K562 (cell line): ENCODE data around the gene ZNF831.

Source experiments
- ETS2 ChIP-seq: IDR thresholded peaks from 2 replicates; pipeline ENCODE4 v1.6.1; 2016; ENCODE audit warnings: borderline replicate concordance, missing genetic modification characterization, mild to moderate bottlenecking, moderate library complexity, missing compliant biosample characterization; ENCODE audit not compliant: poor library complexity, severe bottlenecking
- FOSL1 ChIP-seq: fragments of 200-800 bp; sonication (Bioruptor generic); conservative IDR thresholded peaks from 2 replicates; pipeline ENCODE4 v1.6.1; 2016; ENCODE audit warnings: missing genetic modification characterization, missing compliant biosample characterization
- KAT8 ChIP-seq: fragments of 450-650 bp; IDR thresholded peaks from 2 replicates; pipeline ENCODE4 v1.6.1; 2016; ENCODE audit warnings: low read depth, mild to moderate bottlenecking
- MEF2A ChIP-seq: IDR thresholded peaks from 2 replicates; pipeline ENCODE4 v1.6.1; 2011; ENCODE audit warnings: low read depth, mild to moderate bottlenecking, low read length, moderate library complexity; ENCODE audit not compliant: control insufficient read depth
- NR4A1 ChIP-seq, 2 experiments: fragments of 250-450 bp in 1 of 2; fragments of 450-650 bp in 1 of 2; sonication (Bioruptor Pico) in 1 of 2; IDR thresholded peaks; 2 replicates each; pipeline versions ENCODE4 v1.4.0 to v1.6.1; 2016 to 2020; ENCODE audit warnings: mild to moderate bottlenecking in 2 of 2, missing compliant biosample characterization in 1 of 2, missing genetic modification characterization in 1 of 2, moderate library complexity in 1 of 2
- POLR2A ChIP-seq: fragments of 450-650 bp; conservative IDR thresholded peaks from 2 replicates; pipeline ENCODE4 v1.6.1; 2016
- PRPF4 ChIP-seq: fragments of 200-400 bp; formaldehyde crosslinking; IDR thresholded peaks from one replicate; pipeline ENCODE4 v1.6.1; 2017; ENCODE audit warnings: low read length, low read depth, mild to moderate bottlenecking; ENCODE audit not compliant: insufficient read depth, poor library complexity, severe bottlenecking
- RAD51 ChIP-seq: fragments of 450-650 bp; IDR thresholded peaks from 2 replicates; pipeline ENCODE4 v1.7.1; 2016; ENCODE audit warnings: low read depth, mild to moderate bottlenecking, borderline replicate concordance
- TBL1XR1 ChIP-seq, 2 experiments: IDR thresholded peaks; 2 replicates each; pipeline ENCODE4 v1.6.1; 2012; ENCODE audit warnings: improper control_type of control experiment in 2 of 2, low read length in 2 of 2, mild to moderate bottlenecking in 1 of 2
- ZNF146 ChIP-seq: IDR thresholded peaks from one replicate; pipeline ENCODE4 v1.6.1; 2018; ENCODE audit warnings: missing compliant biosample characterization; ENCODE audit not compliant: unreplicated experiment
- TF ChIP-seq, protein P1 (sequence below), 3 experiments: IDR thresholded peaks in 2 of 3; conservative IDR thresholded peaks in 1 of 3; 2 replicates each; pipeline ENCODE4 v1.5.1; 2011 to 2012; ENCODE audit warnings: low read length in 3 of 3, mild to moderate bottlenecking in 3 of 3, control low read depth in 2 of 3, improper control_type of control experiment in 1 of 3, inconsistent platforms in 1 of 3, low read depth in 1 of 3, mixed read lengths in 1 of 3, moderate library complexity in 1 of 3; ENCODE audit not compliant: insufficient read depth in 2 of 3
- TF ChIP-seq, protein P2 (sequence below): fragments of 200-800 bp; sonication (Bioruptor generic); IDR thresholded peaks from 2 replicates; pipeline ENCODE4 v1.6.1; 2016; ENCODE audit warnings: missing genetic modification characterization, missing compliant biosample characterization
- TF ChIP-seq, protein P3 (sequence below): sonication (generic); formaldehyde crosslinking; IDR thresholded peaks from 2 replicates; pipeline ENCODE4 v1.9.0; 2022; ENCODE audit warnings: mild to moderate bottlenecking, missing genetic modification reagents
- TF ChIP-seq, protein P4 (sequence below): sonication (generic); formaldehyde crosslinking; IDR thresholded peaks from 2 replicates; pipeline ENCODE4 v1.8.0; 2023; ENCODE audit warnings: mild to moderate bottlenecking, missing genetic modification reagents

DNA sequence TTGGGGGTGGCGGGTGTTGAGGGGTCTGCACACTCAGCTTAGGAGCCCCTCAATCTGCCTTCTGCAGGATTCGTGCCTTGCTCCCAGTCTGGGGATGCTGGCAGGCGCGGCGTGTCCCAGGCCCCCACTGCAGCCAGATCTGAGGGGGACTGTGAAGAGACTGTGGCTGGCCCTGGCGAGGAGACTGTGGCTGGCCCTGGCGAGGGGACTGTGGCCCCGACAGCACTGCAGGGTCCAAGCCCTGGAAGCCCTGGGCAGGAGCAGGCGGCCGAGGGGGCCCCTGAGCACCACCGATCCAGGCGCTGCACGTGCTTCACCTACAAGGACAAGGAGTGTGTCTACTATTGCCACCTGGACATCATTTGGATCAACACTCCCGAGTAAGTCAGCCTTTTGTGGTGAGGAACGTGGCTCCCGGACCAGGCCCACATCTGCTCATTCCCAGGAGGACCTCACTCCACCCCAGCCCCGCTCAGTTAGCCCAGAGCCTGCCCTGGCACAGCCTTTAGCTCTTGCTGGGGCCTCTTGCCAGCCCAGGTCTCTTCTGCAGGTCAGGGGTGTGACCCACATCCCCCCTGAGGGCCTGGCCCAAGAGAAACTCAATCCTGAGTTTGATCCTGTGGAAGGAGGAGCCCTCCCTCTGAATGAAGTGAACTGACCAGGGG lies 137.9 kb downstream of the ZNF831 start:
- TF ChIP-seq KAT8 (no peak), POLR2A (no peak), NR4A1 (CRISPR knock-in tag; IDR thresholded peaks at IDR 0.05) (no peak), NR4A1 (tag; IDR thresholded peaks at IDR 0.05) (no peak), PRPF4 (no peak), MEF2A (no peak), RAD51 (no peak), ETS2 (tag) (no peak), FOSL1 (tag) (no peak), ZNF146 (CRISPR knock-in tag) (no peak), TBL1XR1 (IDR thresholded peaks at IDR 0.05; ENCODE audit: low read length in 2 of 2) (no peak)
- TF ChIP-seq, protein P1, sequence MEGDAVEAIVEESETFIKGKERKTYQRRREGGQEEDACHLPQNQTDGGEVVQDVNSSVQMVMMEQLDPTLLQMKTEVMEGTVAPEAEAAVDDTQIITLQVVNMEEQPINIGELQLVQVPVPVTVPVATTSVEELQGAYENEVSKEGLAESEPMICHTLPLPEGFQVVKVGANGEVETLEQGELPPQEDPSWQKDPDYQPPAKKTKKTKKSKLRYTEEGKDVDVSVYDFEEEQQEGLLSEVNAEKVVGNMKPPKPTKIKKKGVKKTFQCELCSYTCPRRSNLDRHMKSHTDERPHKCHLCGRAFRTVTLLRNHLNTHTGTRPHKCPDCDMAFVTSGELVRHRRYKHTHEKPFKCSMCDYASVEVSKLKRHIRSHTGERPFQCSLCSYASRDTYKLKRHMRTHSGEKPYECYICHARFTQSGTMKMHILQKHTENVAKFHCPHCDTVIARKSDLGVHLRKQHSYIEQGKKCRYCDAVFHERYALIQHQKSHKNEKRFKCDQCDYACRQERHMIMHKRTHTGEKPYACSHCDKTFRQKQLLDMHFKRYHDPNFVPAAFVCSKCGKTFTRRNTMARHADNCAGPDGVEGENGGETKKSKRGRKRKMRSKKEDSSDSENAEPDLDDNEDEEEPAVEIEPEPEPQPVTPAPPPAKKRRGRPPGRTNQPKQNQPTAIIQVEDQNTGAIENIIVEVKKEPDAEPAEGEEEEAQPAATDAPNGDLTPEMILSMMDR (IDR thresholded peaks at IDR 0.05 in 2 of 3, conservative IDR thresholded peaks at IDR 0.05 in 1 of 3; ENCODE audit: insufficient read depth in 2 of 3, low read depth in 1 of 3, low read length in 3 of 3), result no peak
- TF ChIP-seq, protein P2, sequence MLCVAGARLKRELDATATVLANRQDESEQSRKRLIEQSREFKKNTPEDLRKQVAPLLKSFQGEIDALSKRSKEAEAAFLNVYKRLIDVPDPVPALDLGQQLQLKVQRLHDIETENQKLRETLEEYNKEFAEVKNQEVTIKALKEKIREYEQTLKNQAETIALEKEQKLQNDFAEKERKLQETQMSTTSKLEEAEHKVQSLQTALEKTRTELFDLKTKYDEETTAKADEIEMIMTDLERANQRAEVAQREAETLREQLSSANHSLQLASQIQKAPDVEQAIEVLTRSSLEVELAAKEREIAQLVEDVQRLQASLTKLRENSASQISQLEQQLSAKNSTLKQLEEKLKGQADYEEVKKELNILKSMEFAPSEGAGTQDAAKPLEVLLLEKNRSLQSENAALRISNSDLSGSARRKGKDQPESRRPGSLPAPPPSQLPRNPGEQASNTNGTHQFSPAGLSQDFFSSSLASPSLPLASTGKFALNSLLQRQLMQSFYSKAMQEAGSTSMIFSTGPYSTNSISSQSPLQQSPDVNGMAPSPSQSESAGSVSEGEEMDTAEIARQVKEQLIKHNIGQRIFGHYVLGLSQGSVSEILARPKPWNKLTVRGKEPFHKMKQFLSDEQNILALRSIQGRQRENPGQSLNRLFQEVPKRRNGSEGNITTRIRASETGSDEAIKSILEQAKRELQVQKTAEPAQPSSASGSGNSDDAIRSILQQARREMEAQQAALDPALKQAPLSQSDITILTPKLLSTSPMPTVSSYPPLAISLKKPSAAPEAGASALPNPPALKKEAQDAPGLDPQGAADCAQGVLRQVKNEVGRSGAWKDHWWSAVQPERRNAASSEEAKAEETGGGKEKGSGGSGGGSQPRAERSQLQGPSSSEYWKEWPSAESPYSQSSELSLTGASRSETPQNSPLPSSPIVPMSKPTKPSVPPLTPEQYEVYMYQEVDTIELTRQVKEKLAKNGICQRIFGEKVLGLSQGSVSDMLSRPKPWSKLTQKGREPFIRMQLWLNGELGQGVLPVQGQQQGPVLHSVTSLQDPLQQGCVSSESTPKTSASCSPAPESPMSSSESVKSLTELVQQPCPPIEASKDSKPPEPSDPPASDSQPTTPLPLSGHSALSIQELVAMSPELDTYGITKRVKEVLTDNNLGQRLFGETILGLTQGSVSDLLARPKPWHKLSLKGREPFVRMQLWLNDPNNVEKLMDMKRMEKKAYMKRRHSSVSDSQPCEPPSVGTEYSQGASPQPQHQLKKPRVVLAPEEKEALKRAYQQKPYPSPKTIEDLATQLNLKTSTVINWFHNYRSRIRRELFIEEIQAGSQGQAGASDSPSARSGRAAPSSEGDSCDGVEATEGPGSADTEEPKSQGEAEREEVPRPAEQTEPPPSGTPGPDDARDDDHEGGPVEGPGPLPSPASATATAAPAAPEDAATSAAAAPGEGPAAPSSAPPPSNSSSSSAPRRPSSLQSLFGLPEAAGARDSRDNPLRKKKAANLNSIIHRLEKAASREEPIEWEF (CRISPR knock-in tag), result no peak
- TF ChIP-seq, protein P3, sequence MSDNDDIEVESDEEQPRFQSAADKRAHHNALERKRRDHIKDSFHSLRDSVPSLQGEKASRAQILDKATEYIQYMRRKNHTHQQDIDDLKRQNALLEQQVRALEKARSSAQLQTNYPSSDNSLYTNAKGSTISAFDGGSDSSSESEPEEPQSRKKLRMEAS (CRISPR knock-in tag), result no peak
- TF ChIP-seq, protein P4, sequence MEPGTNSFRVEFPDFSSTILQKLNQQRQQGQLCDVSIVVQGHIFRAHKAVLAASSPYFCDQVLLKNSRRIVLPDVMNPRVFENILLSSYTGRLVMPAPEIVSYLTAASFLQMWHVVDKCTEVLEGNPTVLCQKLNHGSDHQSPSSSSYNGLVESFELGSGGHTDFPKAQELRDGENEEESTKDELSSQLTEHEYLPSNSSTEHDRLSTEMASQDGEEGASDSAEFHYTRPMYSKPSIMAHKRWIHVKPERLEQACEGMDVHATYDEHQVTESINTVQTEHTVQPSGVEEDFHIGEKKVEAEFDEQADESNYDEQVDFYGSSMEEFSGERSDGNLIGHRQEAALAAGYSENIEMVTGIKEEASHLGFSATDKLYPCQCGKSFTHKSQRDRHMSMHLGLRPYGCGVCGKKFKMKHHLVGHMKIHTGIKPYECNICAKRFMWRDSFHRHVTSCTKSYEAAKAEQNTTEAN (CRISPR knock-in tag), result no peak
